RPMI7951 (cell line): ENCODE measurements around the gene MFAP4. TPM values are rescaled to one million over a fixed set of nuclear protein-coding genes. Genes with fewer than 3 reads are reported as not detected.
A peak's percentile ranks its signal among the peaks of the same experiment; 100 is the strongest.

ENCODE experiments used
- DNase-seq: peaks from one replicate; pipeline ENCODE4 v3.0.0-alpha.2; 2012; ENCODE audit warnings: low read depth
- total RNA-seq: library from RNA; depleted of rRNA; stranded (reverse); fragments of >200 nt; shearing (Covaris generic); gene quantifications from 2 replicates; pipeline ENCODE4 v1.2.3, GENCODE V29; 2014

Gene MFAP4
- total RNA-seq, 1 experiment from 2014 or later, result 5.2 TPM

- no peak for DNase-seq
These were observed 1.4 kb downstream of the MFAP4 start for GRCh38 chr17:19385521-19385983.

GRCh38 chr17:19384723-19385391 is 2.1 kb downstream of the MFAP4 start:
- peak; percentile 82 for DNase-seq

GRCh38 chr17:19383681-19384470 is 3.1 kb downstream of the MFAP4 start:
- no peak for DNase-seq

GRCh38 chr17:19382531-19383444 is 4.2 kb downstream of the MFAP4 start:
- no peak for DNase-seq

- no peak for DNase-seq
These were observed 5.1 kb downstream of the MFAP4 start for GRCh38 chr17:19381741-19382444.

- DNase-seq, result no peak
These were observed 5.6 kb downstream of the MFAP4 start for GRCh38 chr17:19381361-19381740.

- DNase-seq, result no peak
These were observed 6.3 kb downstream of the MFAP4 start for GRCh38 chr17:19380481-19381301.

GRCh38 chr17:19379361-19380065 is 7.5 kb downstream of the MFAP4 start:
- no peak for DNase-seq

- no peak for DNase-seq
These were observed 8.3 kb downstream of the MFAP4 start, which contains the start of gene MAPK7 for GRCh38 chr17:19378416-19379360. Gene MAPK7, plus strand, starts transcription at chr17:19378498. Its CDS starts 403 bp downstream, at chr17:19378901.

GRCh38 chr17:19377602-19378415 is 9.2 kb downstream of the MFAP4 start:
- DNase-seq, result peak; percentile 97

- no peak for DNase-seq
These were observed 10.2 kb downstream of the MFAP4 start for GRCh38 chr17:19376811-19377210.

GRCh38 chr17:19375732-19376131 is 11.3 kb downstream of the MFAP4 start:
- no peak for DNase-seq

GRCh38 chr17:19374136-19374535 is 12.9 kb downstream of the MFAP4 start:
- DNase-seq, result no peak

GRCh38 chr17:19372866-19373504 is 14.0 kb downstream of the MFAP4 start:
- DNase-seq, result no peak

GRCh38 chr17:19372439-19372838 is 14.6 kb downstream of the MFAP4 start:
- no peak for DNase-seq

GRCh38 chr17:19372011-19372370 is 15.0 kb downstream of the MFAP4 start:
- DNase-seq, result no peak

GRCh38 chr17:19371259-19372010 is 15.6 kb downstream of the MFAP4 start:
- DNase-seq, result peak; percentile 20
